AG04449 (cell line): ENCODE results near the gene ACOT7.

ENCODE experiments used
- CTCF ChIA-PET: fragments of 350-600 bp; formaldehyde crosslinking; extraction: SDS; loops from one replicate; lab custom pipeline; 2021; ENCODE audit warnings: antibody characterized with exemption; lab: Yijun Ruan, JAX
- POLR2A ChIA-PET: fragments of 400-600, 350-600 bp; formaldehyde crosslinking; extraction: SDS; loops from one replicate; lab custom pipeline; 2020; ENCODE audit warnings: antibody characterized with exemption, inconsistent platforms; lab: Yijun Ruan, JAX
- DNase-seq: peaks from one replicate; pipeline ENCODE4 v3.0.0-alpha.2; 2010; ENCODE audit warnings: low read depth, low spot score
- H3K4me3 ChIP-seq: 2 replicates; pipeline ENCODE4 v1.5.1; 2011; ENCODE audit warnings: low read depth, mild to moderate bottlenecking, control low read depth, low read length
- CTCF ChIP-seq: IDR thresholded peaks from one replicate; pipeline ENCODE4 v1.5.1; 2011; ENCODE audit warnings: mild to moderate bottlenecking, moderate library complexity, low read length, control low read depth, inconsistent platforms; ENCODE audit not compliant: insufficient read depth; ENCODE audit errors: missing control alignments

ACOT7 gene

GRCh38 chr1:6239950-6240768, 153.4 kb downstream of the ACOT7 start:
- no peak overlapping the region for H3K4me3 ChIP-seq
- CTCF ChIA-PET, result interaction anchor here (0.9 to 2.9 kb wide), 7 partner anchors 8 to 250 kb away, joined by 3 to 14 read pairs (median 5); partner anchors contain the start of gene ACOT7
- no peak for DNase-seq
- POLR2A ChIA-PET, result no interaction called here
- no peak for TF ChIP-seq CTCF

GRCh38 chr1:6239213-6239752, 154.3 kb downstream of the ACOT7 start:
- ChIA-PET CTCF (interaction anchor here (1.0 to 4.9 kb wide), 6 partner anchors 7 to 251 kb away, joined by 3 to 65 read pairs (median 4); partner anchors contain the start of gene HES3), POLR2A (no interaction called here)
- DNase-seq, result no peak
- TF ChIP-seq CTCF, result no peak
- H3K4me3 ChIP-seq, result no peak overlapping the region

GRCh38 chr1:6237093-6237492, 156.5 kb downstream of the ACOT7 start:
- no peak overlapping the region for H3K4me3 ChIP-seq
- CTCF ChIA-PET, result interaction anchor here (0.6 to 4.9 kb wide), 6 partner anchors 9 to 121 kb away, joined by 3 to 65 read pairs (median 4); partner anchors contain the start of gene HES3

DNA sequence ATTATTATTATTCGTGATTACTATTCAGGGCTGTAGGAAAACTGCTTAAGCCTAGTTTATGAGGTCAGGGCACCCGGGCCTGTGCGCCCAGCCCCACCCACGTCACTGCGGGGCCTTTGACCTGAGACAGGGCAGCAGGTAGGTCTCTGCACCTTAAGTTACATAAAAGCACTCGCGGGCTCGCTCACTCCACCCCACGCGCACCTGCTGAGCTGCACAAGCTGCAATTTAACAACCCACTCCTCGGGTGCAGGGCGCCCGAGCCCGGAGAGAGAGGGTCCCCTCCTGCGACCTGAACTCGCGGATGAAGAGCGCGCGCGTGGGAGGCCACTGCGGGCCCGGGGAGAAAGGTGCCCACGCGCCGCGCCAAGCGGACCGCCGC, 158.3 kb downstream of the ACOT7 start:
- CTCF ChIA-PET, result interaction anchor here (0.9 to 4.9 kb wide), 6 partner anchors 10 to 31 kb away, joined by 3 to 65 read pairs (median 6); partner anchors contain the start of gene HES3
- DNase-seq, result no peak
- POLR2A ChIA-PET, result interaction anchor here (1.0 kb wide), 1 partner anchor 19 kb away, joined by 3 read pairs; no protein-coding TSS in a partner anchor

More at GRCh38 chr1:6237093-6237492, 156.5 kb downstream of the ACOT7 start:
- DNase-seq, result no peak
- no peak for TF ChIP-seq CTCF
- POLR2A ChIA-PET, result no interaction called here

DNA sequence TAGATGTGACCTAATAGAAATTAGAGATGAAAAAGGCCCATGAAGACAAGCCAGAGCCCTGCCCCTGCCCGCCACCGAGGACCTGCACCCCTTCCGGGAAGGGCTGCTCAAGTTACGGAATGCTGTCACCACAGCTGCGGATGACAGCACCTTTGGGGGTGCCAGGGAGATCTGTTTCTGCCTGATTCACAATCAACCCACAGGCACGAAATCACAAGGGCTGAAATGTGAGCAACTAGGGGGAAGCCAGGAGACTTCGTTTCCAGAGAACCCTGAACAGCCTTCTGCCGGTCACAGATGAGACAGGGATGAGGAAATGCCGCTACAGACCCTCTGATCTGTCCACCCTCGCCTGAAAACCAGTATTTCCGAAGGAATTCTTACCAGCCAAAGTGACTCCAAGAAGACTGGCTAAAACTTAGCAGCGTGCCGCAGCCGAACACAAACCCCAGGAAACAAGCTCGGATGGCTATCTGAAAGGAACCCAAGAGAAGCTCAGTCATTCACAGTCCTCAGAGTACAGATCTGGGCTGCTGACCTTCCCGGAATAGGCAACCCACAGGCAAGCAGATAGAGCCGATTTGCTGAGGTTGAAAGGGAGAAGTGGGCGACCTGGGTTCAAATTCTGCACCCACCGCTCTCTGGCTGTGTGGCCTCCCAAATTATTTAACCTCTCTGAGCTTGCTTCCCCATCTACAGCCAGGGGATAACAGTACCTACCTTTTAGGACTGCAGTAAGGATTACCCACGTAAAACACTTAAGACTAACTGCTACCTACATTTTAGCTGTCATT, 158.9 kb downstream of the ACOT7 start:
- ChIA-PET CTCF (interaction anchor here (0.9 to 4.9 kb wide), 6 partner anchors 9 to 30 kb away, joined by 3 to 65 read pairs (median 6); partner anchors contain the start of gene HES3), POLR2A (no interaction called here)
- H3K4me3 ChIP-seq, result peak overlapping the region; percentile 73
- no peak for TF ChIP-seq CTCF
- DNase-seq, result no peak

More for the DNA sequence above, 158.3 kb downstream of the ACOT7 start:
- TF ChIP-seq CTCF, result no peak
- peak overlapping the region; percentile 73 for H3K4me3 ChIP-seq
